Measurements from ENCODE around the gene GPER1.
A peak's percentile ranks its signal among the peaks of the same experiment; 100 is the strongest.

The GPER1 gene

DNA sequence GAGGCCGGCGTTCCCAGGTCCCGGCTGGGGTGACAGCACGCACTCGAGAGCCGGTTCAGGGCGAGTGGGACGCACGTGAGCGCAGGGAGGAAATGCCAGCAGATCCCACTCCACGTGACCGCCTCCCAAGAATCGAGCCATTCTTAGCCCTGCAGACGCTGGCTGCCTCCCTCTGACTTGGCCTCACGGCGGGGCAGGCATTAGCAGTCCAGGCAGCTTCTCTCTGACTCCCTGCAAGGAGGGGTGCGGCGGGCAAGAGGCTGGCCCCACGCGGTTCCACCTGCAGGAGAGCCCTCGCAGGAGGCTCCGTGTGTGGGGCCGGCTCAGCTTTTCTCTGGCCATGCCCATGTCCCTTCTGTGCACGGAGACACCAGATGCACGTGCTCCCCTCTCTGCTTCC lies 33.5 kb upstream of the GPER1 start:
- DNase-seq = no peak

DNA sequence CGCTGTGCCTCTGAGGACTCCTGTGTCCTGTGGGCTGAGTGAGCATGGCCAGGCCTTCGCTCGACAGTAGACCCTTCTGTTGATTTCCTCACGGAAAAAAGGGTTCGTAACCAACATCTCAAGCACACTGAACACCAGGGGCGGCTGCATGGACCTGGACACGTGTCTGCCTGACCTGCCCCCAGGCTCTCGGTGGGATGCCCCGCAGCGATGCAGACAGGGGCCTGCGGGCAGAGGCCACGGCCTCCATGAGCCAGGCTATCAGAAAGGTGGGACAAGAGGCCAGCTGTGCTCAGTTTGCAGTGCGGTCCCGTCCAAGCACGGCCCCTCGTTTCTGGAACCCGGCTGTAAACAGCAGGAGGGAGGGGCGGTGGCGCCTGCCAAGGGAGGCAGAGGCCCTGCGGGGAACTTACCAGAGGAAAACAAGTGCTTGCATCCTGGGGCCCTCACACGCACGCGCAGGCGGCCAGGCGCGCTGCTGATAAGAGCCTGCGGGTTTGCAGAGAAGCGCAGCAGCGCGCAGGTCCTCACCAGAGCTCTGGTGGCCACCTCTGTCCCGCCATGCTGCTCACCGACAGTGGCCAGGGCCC lies 33.0 kb upstream of the GPER1 start:
- peak; percentile 44 for DNase-seq

DNA sequence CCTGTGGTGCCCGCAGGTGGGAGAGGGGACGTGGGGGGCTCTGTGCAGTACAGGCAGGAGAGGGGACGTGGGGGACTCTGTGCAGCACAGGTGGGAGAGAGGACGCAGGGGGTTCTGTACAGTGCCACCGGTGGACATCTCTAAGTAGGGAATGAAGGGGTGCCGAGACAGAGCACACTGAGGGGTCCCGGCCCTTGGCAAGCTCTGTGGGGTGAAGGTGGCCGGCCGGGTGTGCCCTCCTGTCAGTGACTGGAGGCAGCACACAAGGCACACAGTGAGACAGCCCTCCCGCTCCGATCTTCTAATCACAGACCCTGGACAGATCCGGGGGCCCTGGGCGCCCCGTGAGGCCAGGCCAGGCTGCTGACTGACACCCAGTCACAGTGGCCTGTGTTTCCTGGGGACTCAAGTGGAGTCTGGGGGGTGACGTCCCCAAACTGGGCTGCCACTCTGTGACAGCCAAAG lies 32.4 kb upstream of the GPER1 start:
- DNase-seq = no peak

GRCh38 chr7:1055956-1056784 lies 31.7 kb upstream of the GPER1 start:
- DNase-seq = no peak

DNA sequence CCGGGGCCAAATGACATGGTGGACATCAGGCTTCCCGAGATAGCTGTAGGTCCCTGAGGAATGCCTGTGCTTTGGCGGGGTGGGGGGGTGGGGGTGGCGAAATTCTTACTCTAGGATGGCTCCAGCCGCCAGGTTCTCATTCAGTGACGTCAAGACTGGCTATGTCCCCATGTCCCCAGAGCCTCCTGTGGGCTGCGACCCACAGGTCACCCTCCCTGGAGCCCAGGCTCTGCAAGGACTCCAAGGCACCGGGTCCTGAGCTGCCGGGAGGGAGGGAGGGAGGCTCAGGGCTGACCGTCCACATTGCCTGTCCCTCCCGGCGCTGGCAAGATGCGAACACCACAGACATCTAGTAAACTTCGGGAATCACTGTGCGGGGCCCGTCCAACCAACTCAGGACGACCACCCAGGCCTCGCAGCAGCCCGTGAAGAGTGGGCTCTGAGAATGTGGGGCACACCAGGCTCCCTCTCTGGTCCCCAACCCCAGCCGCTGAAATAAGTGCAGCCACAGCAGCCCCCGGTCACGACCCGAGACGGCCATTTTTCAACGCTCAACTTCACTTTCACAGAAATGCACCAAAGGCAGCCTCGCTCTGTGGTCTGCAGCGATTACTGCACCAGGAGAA lies 31.0 kb upstream of the GPER1 start:
- no peak for DNase-seq

GRCh38 chr7:1057416-1058291 lies 30.3 kb upstream of the GPER1 start:
- no peak for DNase-seq

DNA sequence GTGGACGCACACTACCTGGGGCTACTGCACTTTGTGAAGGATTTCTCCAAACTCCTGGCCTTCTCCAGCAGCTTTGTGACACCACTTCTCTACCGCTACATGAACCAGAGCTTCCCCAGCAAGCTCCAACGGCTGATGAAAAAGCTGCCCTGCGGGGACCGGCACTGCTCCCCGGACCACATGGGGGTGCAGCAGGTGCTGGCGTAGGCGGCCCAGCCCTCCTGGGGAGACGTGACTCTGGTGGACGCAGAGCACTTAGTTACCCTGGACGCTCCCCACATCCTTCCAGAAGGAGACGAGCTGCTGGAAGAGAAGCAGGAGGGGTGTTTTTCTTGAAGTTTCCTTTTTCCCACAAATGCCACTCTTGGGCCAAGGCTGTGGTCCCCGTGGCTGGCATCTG lies 29.6 kb upstream of the GPER1 start:
- no peak for DNase-seq

DNA sequence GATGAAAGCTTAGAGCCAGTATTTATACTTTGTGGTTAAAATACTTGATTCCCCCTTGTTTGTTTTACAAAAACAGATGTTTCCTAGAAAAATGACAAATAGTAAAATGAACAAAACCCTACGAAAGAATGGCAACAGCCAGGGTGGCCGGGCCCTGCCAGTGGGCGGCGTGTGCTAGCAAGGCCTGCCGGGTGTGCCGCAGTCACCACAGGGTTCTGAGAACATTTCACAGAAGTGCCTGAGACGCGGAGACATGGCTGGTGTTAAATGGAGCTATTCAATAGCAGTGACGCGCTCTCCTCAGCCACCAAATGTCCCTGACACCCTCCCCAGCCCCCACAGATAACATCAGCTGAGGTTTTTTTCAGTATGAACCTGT lies 29.1 kb upstream of the GPER1 start:
- DNase-seq = no peak

GRCh38 chr7:1059200-1060091 lies 28.5 kb upstream of the GPER1 start:
- no peak for DNase-seq

DNA sequence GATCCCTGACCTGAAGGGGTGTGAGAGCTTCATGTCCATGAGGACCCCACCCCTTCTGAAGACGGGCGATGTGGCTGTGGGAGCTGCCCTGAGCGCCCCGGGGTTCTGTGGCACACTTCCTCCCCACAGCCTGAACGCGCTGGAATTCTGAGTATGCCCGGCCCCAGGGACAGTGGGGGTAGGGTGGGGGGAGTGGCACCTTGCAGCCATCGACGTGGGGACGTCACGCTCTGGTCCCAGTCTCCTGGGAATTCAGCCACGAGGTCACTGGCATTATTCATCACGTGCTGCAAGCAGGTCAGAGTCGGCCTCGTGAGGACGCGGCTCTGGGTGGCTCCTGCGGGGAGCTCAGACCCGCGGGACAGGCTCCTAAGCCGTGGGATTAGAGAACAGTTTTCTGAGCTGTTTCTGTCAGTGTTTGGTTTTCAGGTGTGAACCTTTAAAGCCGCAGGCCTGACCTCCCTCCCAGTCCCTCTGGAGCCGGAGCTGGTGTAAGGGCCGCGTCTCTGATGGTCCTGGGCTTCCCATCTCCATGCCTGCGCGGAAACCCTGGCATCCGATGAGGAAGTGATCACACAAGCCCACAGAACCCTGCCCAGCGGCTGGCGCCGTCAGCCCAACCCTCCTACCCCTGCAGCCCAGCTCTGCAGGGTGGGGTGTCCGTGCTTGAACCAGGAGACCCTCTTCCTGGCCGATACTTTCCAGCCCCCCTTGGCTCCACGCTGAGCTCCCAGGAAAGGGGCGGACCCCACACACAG lies 27.4 kb upstream of the GPER1 start:
- DNase-seq = no peak

GRCh38 chr7:1061180-1061579 lies 26.7 kb upstream of the GPER1 start:
- DNase-seq = no peak

GRCh38 chr7:1062296-1063294 lies 25.3 kb upstream of the GPER1 start:
- no peak for DNase-seq

- no peak for DNase-seq
Measured at GRCh38 chr7:1063361-1063760, 24.6 kb upstream of the GPER1 start.

- no peak for DNase-seq
Measured at GRCh38 chr7:1064581-1064980, 23.3 kb upstream of the GPER1 start.

DNA sequence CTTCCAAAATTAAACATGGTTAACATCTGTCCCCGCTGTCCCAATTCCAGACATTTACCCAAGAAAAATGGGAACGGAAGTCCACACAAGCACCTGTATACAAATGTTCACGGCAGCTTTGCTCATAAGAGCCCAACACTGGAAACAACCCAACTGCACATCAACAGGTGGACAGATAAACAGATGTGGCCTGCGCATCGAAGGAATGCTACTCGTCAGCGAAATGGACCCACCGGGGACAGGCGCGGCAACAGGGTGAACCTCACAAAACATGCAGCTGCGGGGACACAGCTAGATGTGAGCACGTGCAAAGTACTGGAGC lies 22.7 kb upstream of the GPER1 start:
- DNase-seq = no peak

GRCh38 chr7:1065585-1066241 lies 22.2 kb upstream of the GPER1 start:
- DNase-seq = peak; percentile 76

- no peak for DNase-seq
Measured at GRCh38 chr7:1066242-1066588, 21.7 kb upstream of the GPER1 start.

- no peak for DNase-seq
Measured at GRCh38 chr7:1068013-1068412, 19.9 kb upstream of the GPER1 start.

- DNase-seq = no peak
Measured at GRCh38 chr7:1068619-1069018, 19.3 kb upstream of the GPER1 start.

- DNase-seq = no peak
Measured at GRCh38 chr7:1070544-1071011, 17.3 kb upstream of the GPER1 start.
